Measurements from ENCODE around the gene USP2. TPM values are rescaled to one million over a fixed set of nuclear protein-coding genes. Genes with fewer than 3 reads are reported as not detected.

The USP2 gene
- total RNA-seq, 2 donors from 2014 or later, result 0.68 to 2.1 TPM

GRCh38 chr11:119356349-119357031 lies 25.0 kb downstream of the USP2 start:
- H3K36me3 ChIP-seq, result no peaks in the 10 kb centered on the region
- no peaks in the 10 kb centered on the region for H3K9me3 ChIP-seq
- H3K4me3 ChIP-seq, result peak overlapping the region; percentile 82
- no peak overlapping the region for H3K27ac ChIP-seq
- ATAC-seq (ENCODE audit: insufficient number of reproducible peaks, low FRiP score, low read depth) (peak; percentile 60), DNase-seq (ENCODE audit: low spot score) (no peak)
- peak; percentile 91 for TF ChIP-seq CTCF (IDR thresholded peaks at IDR 0.05)
- H3K4me1 ChIP-seq (ENCODE audit: control insufficient read depth in 1 of 2, low read depth in 2 of 2), result peaks cover 3 to 9% of the 10 kb centered on the region in 2 donors
- H3K27me3 ChIP-seq (replicated peaks; ENCODE audit: insufficient read depth), result no peaks in the 10 kb centered on the region

GRCh38 chr11:119355091-119355843 lies 26.2 kb downstream of the USP2 start:
- H3K27me3 ChIP-seq (replicated peaks; ENCODE audit: insufficient read depth), result no peaks in the 10 kb centered on the region
- no peak for ATAC-seq (ENCODE audit: insufficient number of reproducible peaks, low FRiP score, low read depth)
- TF ChIP-seq CTCF (IDR thresholded peaks at IDR 0.05), result no peak
- H3K4me3 ChIP-seq, result no peak overlapping the region
- no peaks in the 10 kb centered on the region for H3K36me3 ChIP-seq
- H3K27ac ChIP-seq, result no peak overlapping the region
- DNase-seq (ENCODE audit: low spot score), result no peak
- H3K9me3 ChIP-seq, result no peaks in the 10 kb centered on the region
- H3K4me1 ChIP-seq (ENCODE audit: control insufficient read depth in 1 of 2, low read depth in 2 of 2), result no peaks in the 10 kb centered on the region

GRCh38 chr11:119352857-119353260 lies 28.6 kb downstream of the USP2 start:
- Histone ChIP-seq H3K4me3 (no peak overlapping the region), H3K36me3 (no peaks in the 10 kb centered on the region), H3K27me3 (replicated peaks; ENCODE audit: insufficient read depth) (no peaks in the 10 kb centered on the region), H3K9me3 (no peaks in the 10 kb centered on the region), H3K4me1 (ENCODE audit: control insufficient read depth in 1 of 2, low read depth in 2 of 2) (no peaks in the 10 kb centered on the region), H3K27ac (no peak overlapping the region)
- no peak for ATAC-seq (ENCODE audit: insufficient number of reproducible peaks, low FRiP score, low read depth)
- TF ChIP-seq CTCF (IDR thresholded peaks at IDR 0.05), result no peak
- DNase-seq (ENCODE audit: low spot score), result no peak

- Histone ChIP-seq H3K9me3 (no peaks in the 10 kb centered on the region), H3K4me1 (ENCODE audit: control insufficient read depth in 1 of 2, low read depth in 2 of 2) (no peaks in the 10 kb centered on the region), H3K27me3 (replicated peaks; ENCODE audit: insufficient read depth) (no peaks in the 10 kb centered on the region), H3K27ac (no peak overlapping the region), H3K4me3 (no peak overlapping the region), H3K36me3 (no peaks in the 10 kb centered on the region)
- TF ChIP-seq CTCF (IDR thresholded peaks at IDR 0.05), result no peak
- ATAC-seq (ENCODE audit: insufficient number of reproducible peaks, low FRiP score, low read depth) (no peak), DNase-seq (ENCODE audit: low spot score) (no peak)
These were observed 30.3 kb downstream of the USP2 start for GRCh38 chr11:119351232-119351631.

GRCh38 chr11:119350302-119350701 lies 31.2 kb downstream of the USP2 start:
- H3K27me3 ChIP-seq (replicated peaks; ENCODE audit: insufficient read depth), result no peaks in the 10 kb centered on the region
- H3K9me3 ChIP-seq, result no peaks in the 10 kb centered on the region
- DNase-seq (ENCODE audit: low spot score) (no peak), ATAC-seq (ENCODE audit: insufficient number of reproducible peaks, low FRiP score, low read depth) (no peak)
- H3K4me3 ChIP-seq, result no peak overlapping the region
- no peak for TF ChIP-seq CTCF (IDR thresholded peaks at IDR 0.05)
- H3K36me3 ChIP-seq, result no peaks in the 10 kb centered on the region
- H3K27ac ChIP-seq, result no peak overlapping the region
- H3K4me1 ChIP-seq (ENCODE audit: control insufficient read depth in 1 of 2, low read depth in 2 of 2), result no peaks in the 10 kb centered on the region
